Medulla oblongata (tissue), 1 donor: ENCODE data around the gene COL11A2.

Experiments
- DNase-seq: peaks from one replicate; pipeline ENCODE4 v3.0.0-alpha.2; 2015; ENCODE audit errors: extremely low spot score

Gene COL11A2

GRCh38 chr6:33171880-33172687 is 20.2 kb downstream of the COL11A2 start:
- DNase-seq, result no peak

- DNase-seq, result no peak
Observed at GRCh38 chr6:33171016-33171879, 21.0 kb downstream of the COL11A2 start.

- DNase-seq, result no peak
Observed at GRCh38 chr6:33170176-33171015, 21.9 kb downstream of the COL11A2 start.

GRCh38 chr6:33169291-33170175 is 22.7 kb downstream of the COL11A2 start:
- DNase-seq, result no peak

- no peak for DNase-seq
Observed at GRCh38 chr6:33168639-33169038, 23.6 kb downstream of the COL11A2 start.

- no peak for DNase-seq
Observed at GRCh38 chr6:33168284-33168601, 24.0 kb downstream of the COL11A2 start.

- DNase-seq, result no peak
Observed at GRCh38 chr6:33167374-33168283, 24.6 kb downstream of the COL11A2 start.

GRCh38 chr6:33166811-33167210 is 25.5 kb downstream of the COL11A2 start:
- DNase-seq, result no peak

- no peak for DNase-seq
Observed at GRCh38 chr6:33166363-33166762, 25.9 kb downstream of the COL11A2 start.

- DNase-seq, result no peak
Observed at GRCh38 chr6:33165581-33166258, 26.5 kb downstream of the COL11A2 start.

- no peak for DNase-seq
Observed at GRCh38 chr6:33164665-33165373, 27.4 kb downstream of the COL11A2 start.

GRCh38 chr6:33164176-33164575 is 28.1 kb downstream of the COL11A2 start:
- DNase-seq, result no peak

GRCh38 chr6:33163540-33163939 is 28.7 kb downstream of the COL11A2 start:
- no peak for DNase-seq

GRCh38 chr6:33161354-33162331 is 30.6 kb downstream of the COL11A2 start:
- peak; percentile 77 for DNase-seq

GRCh38 chr6:33160728-33161344 is 31.4 kb downstream of the COL11A2 start:
- DNase-seq, result peak; percentile 69

- DNase-seq, result no peak
Observed at GRCh38 chr6:33160096-33160495, 32.2 kb downstream of the COL11A2 start.

- no peak for DNase-seq
Observed at GRCh38 chr6:33156964-33157363, 35.3 kb downstream of the COL11A2 start.
